Right renal pelvis (tissue), 4 donors: ENCODE data around the gene OASL. TPM values are rescaled to one million over a fixed set of nuclear protein-coding genes. Genes with fewer than 3 reads are reported as not detected.

Source experiments
- DNase-seq, 4 donors: peaks; one replicate each; pipeline ENCODE4 v3.0.0-alpha.2; 2013; ENCODE audit warnings: low read depth in 4 of 4, low spot score in 3 of 4, missing footprints in 1 of 4
- polyA plus RNA-seq, 4 donors: library from polyadenylated mRNA; unstranded; fragments of 120-200 nt; gene quantifications; one replicate each; pipeline ENCODE4 v1.2.1, GENCODE V29; 2013; ENCODE audit not compliant: insufficient read length in 4 of 4

Gene OASL
- polyA plus RNA-seq, 4 donors = 0.13 to 0.21 (median 0.19) TPM; not detected in 1

GRCh38 chr12:120993496-120993895 is 45.5 kb downstream of the OASL start:
- DNase-seq = no peak

DNA sequence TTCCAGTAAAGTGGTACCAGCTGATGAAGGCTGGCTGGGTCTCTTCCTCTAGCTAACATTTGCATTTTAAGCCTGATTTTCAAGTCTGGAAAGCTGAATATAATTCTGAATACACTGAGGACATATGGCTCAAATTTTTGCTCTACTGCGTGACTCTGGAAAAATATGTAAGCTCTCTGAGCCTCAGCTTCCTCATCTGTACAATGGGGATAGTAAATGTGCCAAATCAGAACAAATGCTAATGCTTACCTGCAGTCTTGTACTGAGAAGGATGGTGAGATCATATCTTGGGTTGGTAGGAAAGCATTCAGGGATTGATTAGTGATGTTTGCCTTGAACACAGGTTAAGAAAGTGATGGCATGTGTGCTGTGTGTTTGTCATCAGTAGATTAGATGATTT is 46.1 kb downstream of the OASL start:
- DNase-seq = no peak

- DNase-seq = no peak
These were observed 47.1 kb downstream of the OASL start for GRCh38 chr12:120991965-120992364.

- DNase-seq = no peak
These were observed 48.5 kb downstream of the OASL start for GRCh38 chr12:120990487-120991055.

DNA sequence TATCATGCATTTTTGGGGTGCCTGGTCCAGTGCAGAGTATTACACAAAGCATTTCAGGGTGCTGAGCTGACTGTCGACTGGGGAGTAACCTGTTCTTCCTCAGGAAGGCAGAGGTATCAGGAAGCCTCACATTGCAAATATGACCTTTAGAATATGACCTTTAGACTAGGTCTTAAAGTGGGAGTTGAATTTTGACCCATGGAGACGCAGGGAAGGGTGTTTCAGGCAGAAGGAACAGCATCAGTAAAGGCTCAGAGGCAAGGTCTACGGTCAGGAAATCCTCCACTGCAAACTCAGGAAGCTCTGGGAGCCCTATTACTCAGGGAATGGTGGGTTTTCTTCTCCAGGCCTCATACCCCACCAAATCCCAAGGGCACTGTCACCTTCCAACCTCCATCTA is 49.4 kb downstream of the OASL start:
- DNase-seq = no peak

DNA sequence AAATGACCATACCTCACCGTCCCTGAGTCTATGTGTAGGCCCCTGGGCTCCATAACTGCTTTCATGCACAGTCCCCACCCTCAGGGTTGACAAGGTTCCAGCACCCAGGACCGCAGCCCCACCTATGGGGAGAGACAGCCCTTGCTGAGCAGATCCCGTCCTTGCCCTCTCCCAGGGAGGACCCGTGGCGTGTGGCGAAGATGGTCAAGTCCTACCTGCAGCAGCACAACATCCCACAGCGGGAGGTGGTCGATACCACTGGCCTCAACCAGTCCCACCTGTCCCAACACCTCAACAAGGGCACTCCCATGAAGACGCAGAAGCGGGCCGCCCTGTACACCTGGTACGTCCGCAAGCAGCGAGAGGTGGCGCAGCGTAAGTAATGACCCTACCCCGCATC is 50.4 kb downstream of the OASL start:
- no peak for DNase-seq

DNA sequence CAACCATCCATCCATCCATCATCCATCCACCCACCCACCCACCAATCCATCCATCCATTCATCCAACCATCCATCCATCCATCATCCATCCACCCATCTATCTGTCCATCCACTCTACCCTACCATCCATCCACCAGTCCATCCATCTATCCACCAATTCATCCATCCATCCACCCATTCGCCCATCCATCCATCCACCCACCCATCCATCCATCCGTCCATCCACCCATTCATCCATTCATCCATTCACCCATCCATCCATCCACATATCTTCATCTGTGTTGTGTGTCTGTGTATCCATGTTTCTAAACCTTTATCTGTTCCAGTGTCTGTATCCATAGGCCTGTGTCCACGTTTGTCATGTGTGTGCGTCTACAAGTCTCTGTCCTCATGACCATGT is 50.8 kb downstream of the OASL start:
- no peak for DNase-seq

GRCh38 chr12:120984351-120984898 is 54.6 kb downstream of the OASL start:
- no peak for DNase-seq

DNA sequence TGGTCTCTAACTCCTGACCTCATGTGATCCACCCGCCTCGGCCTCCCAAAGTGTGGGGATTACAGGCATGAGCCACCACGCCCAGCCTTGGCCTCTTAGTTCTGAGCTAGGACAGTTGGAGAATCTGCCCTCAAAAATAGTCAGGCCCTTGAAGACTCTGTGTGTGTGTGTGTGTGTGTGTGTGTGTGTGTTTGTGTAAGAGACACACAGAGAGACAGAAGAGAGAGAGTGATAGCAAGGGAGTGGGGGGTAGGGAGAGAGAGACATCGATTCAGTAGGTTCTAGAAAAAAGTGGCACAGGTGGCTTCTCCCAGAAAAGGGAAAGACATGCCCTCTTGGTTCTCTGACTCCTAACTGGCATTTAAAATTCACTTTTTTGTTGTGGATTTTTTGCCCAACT is 55.3 kb downstream of the OASL start:
- no peak for DNase-seq

- DNase-seq = no peak
These were observed 56.4 kb downstream of the OASL start for GRCh38 chr12:120982659-120983058.

GRCh38 chr12:120981407-120981941 is 57.6 kb downstream of the OASL start:
- no peak for DNase-seq

DNA sequence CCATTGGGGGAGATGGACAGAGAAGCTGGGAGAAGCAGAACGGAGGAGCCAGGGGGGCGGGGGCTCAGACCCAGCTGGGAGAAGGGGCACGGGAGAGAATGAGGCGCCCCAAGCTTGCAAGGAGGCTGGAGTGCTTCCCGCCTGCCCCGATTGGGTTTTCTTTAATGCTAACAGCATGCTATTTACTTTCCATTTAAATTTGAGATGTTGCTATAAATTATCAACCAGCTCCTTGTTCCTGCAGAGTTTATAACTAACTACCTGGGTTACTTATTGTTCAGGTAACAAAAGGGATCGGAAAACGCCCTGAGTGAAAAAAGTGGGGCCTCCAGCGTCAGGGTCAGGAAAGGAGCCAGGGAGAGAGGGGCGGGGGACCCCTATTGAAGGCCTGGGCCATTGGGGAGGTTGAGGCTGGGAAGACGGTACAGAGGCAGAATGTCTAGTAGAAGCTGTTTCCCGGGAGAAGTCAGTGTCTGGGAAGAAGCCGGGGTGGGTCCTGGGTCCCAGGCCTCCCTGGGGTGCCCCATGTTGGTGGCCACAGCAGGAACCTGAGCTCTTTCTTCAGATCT is 58.2 kb downstream of the OASL start:
- peak in 1 of 4 donors; percentile 60 for DNase-seq

DNA sequence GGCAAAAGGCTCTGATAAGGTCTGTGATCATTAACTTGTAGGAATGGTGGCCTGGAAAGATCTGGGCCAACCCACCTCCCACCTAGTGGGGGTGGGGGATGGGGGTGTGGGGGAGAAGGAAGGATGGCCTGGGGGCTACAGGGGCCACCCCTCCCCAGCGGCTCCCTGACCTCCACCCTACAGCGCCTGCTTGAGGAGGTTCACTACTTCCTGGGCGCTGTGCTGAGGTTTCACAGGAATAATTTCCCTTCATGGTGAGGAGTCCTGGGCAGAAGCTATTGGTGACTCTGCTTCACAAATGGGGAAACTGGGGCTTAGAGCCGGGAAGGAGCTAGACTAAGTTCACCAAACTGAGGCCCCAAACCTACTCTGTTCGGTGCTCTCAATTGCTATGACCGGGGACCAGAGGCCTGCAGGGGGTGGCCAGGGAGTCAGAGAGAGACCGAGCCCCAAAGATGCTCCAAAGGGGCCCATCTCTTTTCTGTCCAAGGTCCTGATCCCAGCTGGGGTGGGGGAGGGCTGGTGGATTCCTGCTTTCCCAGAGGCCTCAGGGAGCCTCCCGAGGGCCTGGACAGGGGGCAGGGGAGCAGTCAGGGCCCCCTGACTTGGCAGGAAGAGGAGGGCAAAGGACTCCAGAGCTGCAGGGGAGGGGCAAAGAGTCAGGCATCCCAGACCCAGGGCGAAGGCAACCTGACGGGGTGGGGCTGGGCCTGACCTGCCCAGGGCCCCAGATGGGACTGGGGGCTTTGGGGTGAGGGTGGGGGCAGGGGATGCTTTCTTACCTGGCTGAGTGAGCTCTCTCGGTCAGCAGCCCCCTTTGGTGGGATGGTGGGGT is 59.0 kb downstream of the OASL start:
- no peak for DNase-seq

DNA sequence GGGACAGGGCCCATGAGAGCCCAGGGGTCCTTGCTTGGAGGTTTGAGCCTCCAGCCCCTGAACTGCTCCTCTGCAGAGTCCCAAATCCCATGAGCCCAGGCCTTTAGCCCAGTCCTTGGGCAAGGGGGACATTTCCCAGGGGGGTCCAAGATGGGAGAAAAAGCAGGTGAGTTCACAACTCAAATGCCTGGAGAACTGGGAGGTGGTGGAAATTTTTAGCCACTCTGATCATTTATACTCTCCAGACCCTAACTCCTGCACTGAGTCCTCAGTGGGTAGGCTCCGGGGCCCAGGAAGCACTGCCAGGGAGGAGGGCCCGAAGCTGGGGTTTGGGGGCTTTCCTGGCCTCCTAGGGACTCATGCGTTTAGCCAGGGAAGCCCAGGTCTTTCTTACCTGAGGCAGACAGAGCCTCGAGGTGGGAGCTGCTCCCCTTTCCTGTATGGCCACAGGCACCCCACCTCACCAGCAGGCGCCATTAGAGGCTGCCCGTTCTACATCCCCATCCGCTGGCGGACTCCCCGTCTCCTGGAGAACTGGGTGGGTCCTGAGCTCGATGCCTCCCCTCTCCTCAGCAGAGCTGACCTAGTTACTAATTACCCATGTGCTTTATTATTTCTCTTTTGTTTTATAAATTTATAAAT is 59.7 kb downstream of the OASL start:
- DNase-seq = no peak

GRCh38 chr12:120978296-120979219 is 60.5 kb downstream of the OASL start, which contains the start of gene HNF1A:
TSS of gene HNF1A (plus strand) at chr12:120978543. CDS start at chr12:120978769, 226 bp downstream.
- DNase-seq = no peak

DNA sequence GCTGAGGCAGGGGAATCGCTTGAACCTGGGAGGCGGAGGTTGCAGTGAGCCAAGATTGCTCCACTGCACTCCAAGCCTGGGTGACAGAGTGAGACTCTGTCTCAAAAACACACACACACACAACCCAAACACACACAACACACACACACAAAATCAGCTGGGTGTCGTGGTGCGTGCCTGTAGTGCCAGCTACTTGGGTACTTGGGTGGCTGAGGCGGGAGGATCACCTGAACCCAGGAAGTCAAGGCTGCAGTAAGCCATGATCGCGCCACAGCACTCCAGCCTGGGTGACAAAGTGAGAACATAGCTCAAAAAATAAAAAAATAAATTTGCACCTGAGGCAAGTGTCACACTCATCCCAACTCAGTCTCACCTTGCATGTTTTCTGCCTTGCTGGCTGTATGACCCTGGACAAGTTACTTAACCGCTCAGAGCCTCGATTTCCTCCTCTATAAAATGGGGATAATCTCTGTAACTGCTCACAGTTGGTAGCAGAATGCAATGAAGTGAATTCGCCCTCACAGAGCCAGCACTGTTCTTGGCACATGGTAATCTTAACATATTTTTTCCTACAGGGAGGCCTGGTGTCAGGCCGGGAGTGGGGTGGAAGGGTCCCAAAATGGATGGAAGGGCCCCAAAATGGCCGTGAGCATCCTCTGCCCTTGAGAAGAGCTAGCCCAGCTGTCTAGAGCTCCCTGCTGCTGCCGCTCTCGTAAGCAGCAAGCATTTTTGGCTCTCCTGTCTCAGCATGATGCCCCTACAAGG is 61.3 kb downstream of the OASL start:
- no peak for DNase-seq

- DNase-seq = peak in 3 of 4 donors; percentile 68 to 79 (median 71)
These were observed 66.0 kb downstream of the OASL start for GRCh38 chr12:120972870-120973543.
